Activated CD8-positive, alpha-beta memory T cell treated with anti-CD3 and anti-CD28 coated beads, Interleukin-2, amount 10 ng/mL, durations not matched to agents 7 days and 5 days (primary cell): ENCODE measurements around the gene WWOX. TPM values are rescaled to one million over a fixed set of nuclear protein-coding genes. Genes with fewer than 3 reads are reported as not detected.
A peak's percentile ranks its signal among the peaks of the same experiment; 100 is the strongest.

Experiments used
- ATAC-seq: fragments of 150-1000 bp; cut with Tn5 transposase; one replicate; pipeline ENCODE4 v1.10.0; 2021; ENCODE audit warnings: moderate library complexity
- CTCF ChIA-PET: fragments of 350-600 bp; sonication (Branson Sonifier 250); formaldehyde crosslinking; loops from one replicate; lab custom pipeline; 2021; ENCODE audit warnings: antibody characterized with exemption; lab: Charles Lee
- DNase-seq: peaks from one replicate; pipeline ENCODE4 v3.0.0-alpha.2; 2020
- H3K27ac Mint-ChIP-seq: one replicate; pipeline ENCODE4 v1.8.0; 2021; ENCODE audit warnings: mild to moderate bottlenecking, mixed read lengths
- H3K27me3 Mint-ChIP-seq: one replicate; pipeline ENCODE4 v1.8.0; 2021; ENCODE audit warnings: mixed read lengths
- H3K36me3 Mint-ChIP-seq: one replicate; pipeline ENCODE4 v1.8.0; 2021; ENCODE audit warnings: mild to moderate bottlenecking, mixed read lengths
- H3K4me1 Mint-ChIP-seq: one replicate; pipeline ENCODE4 v1.8.0; 2021; ENCODE audit warnings: mixed read lengths
- H3K4me3 Mint-ChIP-seq: one replicate; pipeline ENCODE4 v1.8.0; 2021; ENCODE audit warnings: mild to moderate bottlenecking, moderate library complexity, mixed read lengths
- H3K9me3 Mint-ChIP-seq: one replicate; pipeline ENCODE4 v1.8.0; 2022; ENCODE audit warnings: low read depth, mixed read lengths
- total RNA-seq, 2 experiments: library from RNA; stranded (reverse); gene quantifications; one replicate each; pipeline ENCODE4 v1.2.3, GENCODE V29; 2021

WWOX gene
- total RNA-seq, 2 experiments from 2014 or later: 25.2 to 38.8 TPM

DNA sequence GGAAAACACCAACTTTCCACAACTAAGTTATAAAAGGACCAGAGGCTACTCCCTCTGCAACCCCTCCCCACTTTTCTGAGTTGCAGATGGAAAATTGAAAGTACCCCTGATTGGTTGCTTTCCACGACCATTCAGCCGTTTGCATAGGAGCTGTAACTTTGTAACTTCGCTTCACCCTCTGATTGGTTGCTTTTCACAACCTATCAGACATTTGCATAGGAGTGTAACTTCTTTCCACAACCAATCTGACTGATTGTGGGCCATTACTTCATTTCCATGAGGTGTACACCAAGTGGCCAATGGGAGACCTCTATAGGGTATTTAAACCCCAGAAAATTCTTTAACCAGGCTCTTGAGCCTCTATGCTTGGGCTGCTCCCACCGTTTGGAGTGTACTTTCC is 644.1 kb downstream of the WWOX start:
- peaks cover 23% of the 10 kb centered on the region for H3K4me1 Mint-ChIP-seq

GRCh38 chr16:78744099-78744498 is 644.6 kb downstream of the WWOX start:
- DNase-seq (no peak), ATAC-seq (no peak)
- Mint-ChIP-seq H3K36me3 (peaks cover 15% of the 10 kb centered on the region), H3K27ac (no peak overlapping the region), H3K27me3 (peaks cover 2% of the 10 kb centered on the region), H3K4me3 (no peak overlapping the region), H3K9me3 (peaks cover 7% of the 10 kb centered on the region), H3K4me1 (peaks cover 26% of the 10 kb centered on the region)
- CTCF ChIA-PET: interaction anchor here (0.7 to 1.1 kb wide), 2 partner anchors 26 to 32 kb away, joined by 3 to 5 read pairs; no protein-coding TSS in a partner anchor

More for the DNA sequence above, 644.1 kb downstream of the WWOX start:
- peak overlapping the region; percentile 92 for H3K27ac Mint-ChIP-seq
- peaks cover 3% of the 10 kb centered on the region for H3K27me3 Mint-ChIP-seq
- CTCF ChIA-PET: interaction anchor here (1.1 kb wide), 1 partner anchor 27 kb away, joined by 3 read pairs; no protein-coding TSS in a partner anchor
- ATAC-seq (no peak), DNase-seq (no peak)
- peaks cover 15% of the 10 kb centered on the region for H3K36me3 Mint-ChIP-seq
- peaks cover 7% of the 10 kb centered on the region for H3K9me3 Mint-ChIP-seq
- peak overlapping the region; percentile 65 for H3K4me3 Mint-ChIP-seq

DNA sequence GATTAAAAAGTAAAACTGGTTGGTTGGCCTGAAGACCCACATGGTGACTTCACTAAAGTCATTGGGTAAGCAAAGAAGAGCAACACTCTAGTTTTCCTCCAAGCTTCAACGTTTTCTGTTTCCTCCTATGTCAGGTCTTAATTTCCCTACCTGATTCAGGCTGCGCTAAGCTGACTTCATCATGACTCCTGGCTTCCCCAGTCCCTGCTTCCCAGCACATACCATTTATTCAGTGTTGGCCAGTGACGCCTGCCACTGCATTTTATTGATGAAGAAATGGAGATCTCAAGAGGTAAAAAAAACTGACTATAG is 645.3 kb downstream of the WWOX start:
- DNase-seq: no peak
- Mint-ChIP-seq H3K4me1 (peaks cover 33% of the 10 kb centered on the region), H3K27ac (no peak overlapping the region), H3K27me3 (no peaks in the 10 kb centered on the region), H3K36me3 (peaks cover 15% of the 10 kb centered on the region), H3K9me3 (peaks cover 7% of the 10 kb centered on the region), H3K4me3 (no peak overlapping the region)
- ATAC-seq: no peak
- CTCF ChIA-PET: interaction anchor here (0.7 kb wide), 2 partner anchors 32 to 276 kb away, joined by 5 read pairs; no protein-coding TSS in a partner anchor

DNA sequence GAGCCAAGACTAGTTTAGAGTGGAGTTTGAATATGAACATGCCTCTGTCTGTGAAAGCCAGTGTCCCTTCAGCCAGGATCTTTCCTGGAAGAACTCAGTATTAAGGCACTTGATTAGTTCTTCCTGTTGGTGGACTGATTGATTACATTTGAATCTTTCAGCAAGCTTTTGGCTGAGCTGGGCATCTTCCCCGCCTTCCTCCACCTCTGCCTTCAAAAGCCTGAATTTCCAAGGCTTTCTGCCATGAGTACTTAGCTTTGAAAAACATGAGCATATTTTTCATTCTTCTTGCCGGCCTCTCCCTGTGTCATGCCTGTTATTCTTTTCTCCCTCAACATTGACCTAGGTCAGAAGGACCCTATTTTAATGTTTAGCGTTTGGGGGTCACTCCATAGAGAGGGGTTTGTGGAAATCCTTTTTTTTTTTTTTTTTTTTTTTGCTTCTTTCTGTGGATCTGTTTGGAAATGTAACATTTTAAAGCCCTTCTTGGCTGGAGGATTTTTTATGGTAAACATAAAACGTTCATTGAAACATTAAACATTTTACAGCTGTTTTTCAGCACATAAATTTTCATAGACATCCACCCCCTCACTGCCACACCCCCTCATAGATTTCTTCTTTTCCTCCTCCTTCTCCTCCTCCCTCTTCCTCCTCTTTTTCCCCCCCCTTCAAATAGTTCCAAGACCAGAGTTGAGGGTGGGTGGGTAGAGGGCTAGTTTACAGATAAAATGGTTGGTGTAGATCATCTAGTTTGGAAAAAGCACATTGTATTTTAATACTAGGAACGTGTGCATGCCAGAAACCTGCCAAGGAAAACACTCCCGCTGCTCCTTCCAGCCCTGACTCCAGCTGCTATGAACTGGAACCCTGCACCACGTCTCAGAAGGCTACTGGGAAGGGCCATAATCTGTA is 645.9 kb downstream of the WWOX start:
- H3K4me1 Mint-ChIP-seq: peaks cover 39% of the 10 kb centered on the region
- ATAC-seq: no peak
- H3K9me3 Mint-ChIP-seq: peaks cover 7% of the 10 kb centered on the region
- no peak for DNase-seq
- no peaks in the 10 kb centered on the region for H3K27me3 Mint-ChIP-seq
- H3K27ac Mint-ChIP-seq: no peak overlapping the region
- H3K36me3 Mint-ChIP-seq: peaks cover 15% of the 10 kb centered on the region
- no peak overlapping the region for H3K4me3 Mint-ChIP-seq
- CTCF ChIA-PET: interaction anchor here (0.6 to 0.7 kb wide), 2 partner anchors 275 to 586 kb away, joined by 3 to 5 read pairs; no protein-coding TSS in a partner anchor

- H3K9me3 Mint-ChIP-seq: peaks cover 7% of the 10 kb centered on the region
- CTCF ChIA-PET: no interaction called here
Measured at GRCh38 chr16:78746718-78747117, 647.3 kb downstream of the WWOX start.

GRCh38 chr16:78748220-78748929 is 648.9 kb downstream of the WWOX start:
- no peak overlapping the region for H3K4me3 Mint-ChIP-seq
- no peak for DNase-seq

More at GRCh38 chr16:78746718-78747117, 647.3 kb downstream of the WWOX start:
- Mint-ChIP-seq H3K36me3 (peaks cover 15% of the 10 kb centered on the region), H3K27ac (no peak overlapping the region), H3K4me3 (no peak overlapping the region), H3K4me1 (peaks cover 45% of the 10 kb centered on the region), H3K27me3 (peaks cover 3% of the 10 kb centered on the region)
- DNase-seq (no peak), ATAC-seq (no peak)

DNA sequence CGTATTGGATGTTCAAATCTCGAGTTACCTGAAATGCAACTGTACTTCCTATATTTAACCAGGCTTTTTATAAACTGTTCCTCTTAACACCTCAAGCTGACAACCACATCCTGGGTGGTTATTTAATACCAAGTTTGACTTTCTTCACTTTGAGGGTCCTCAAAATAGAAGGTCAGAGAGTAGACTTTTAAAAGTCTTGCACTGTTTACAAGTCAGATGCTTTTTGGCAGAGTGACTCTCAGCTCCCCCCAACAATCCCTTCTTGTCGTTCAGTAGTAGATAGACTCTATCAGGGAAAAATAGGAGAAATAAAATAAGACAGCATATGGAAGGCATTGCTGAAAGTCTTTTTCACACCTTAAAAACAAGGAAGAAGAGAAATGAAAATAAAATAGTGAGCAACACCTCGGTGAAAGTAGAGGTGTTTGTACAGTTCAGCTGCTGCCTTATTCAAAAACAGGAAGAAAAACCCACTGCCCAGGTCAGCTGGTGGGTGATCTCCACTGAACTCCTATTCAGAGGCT is 650.4 kb downstream of the WWOX start:
- peaks cover 3% of the 10 kb centered on the region for H3K27me3 Mint-ChIP-seq
- peaks cover 14% of the 10 kb centered on the region for H3K36me3 Mint-ChIP-seq
- CTCF ChIA-PET: interaction anchor here (0.9 to 1.5 kb wide), 4 partner anchors 19 to 43 kb away, joined by 3 to 5 read pairs (median 4); no protein-coding TSS in a partner anchor
- peak overlapping the region; percentile 38 for H3K4me3 Mint-ChIP-seq
- DNase-seq: no peak
- ATAC-seq: peak; percentile 55
- peaks cover 7% of the 10 kb centered on the region for H3K9me3 Mint-ChIP-seq
- peaks cover 22% of the 10 kb centered on the region for H3K4me1 Mint-ChIP-seq
- H3K27ac Mint-ChIP-seq: peak overlapping the region; percentile 79

More at GRCh38 chr16:78748220-78748929, 648.9 kb downstream of the WWOX start:
- CTCF ChIA-PET: interaction anchor here (1.1 to 1.4 kb wide), 2 partner anchors 22 to 43 kb away, joined by 3 to 5 read pairs; no protein-coding TSS in a partner anchor
- peaks cover 14% of the 10 kb centered on the region for H3K36me3 Mint-ChIP-seq
- no peak for ATAC-seq
- peaks cover 7% of the 10 kb centered on the region for H3K9me3 Mint-ChIP-seq
- peaks cover 3% of the 10 kb centered on the region for H3K27me3 Mint-ChIP-seq
- no peak overlapping the region for H3K27ac Mint-ChIP-seq
- peaks cover 30% of the 10 kb centered on the region for H3K4me1 Mint-ChIP-seq

GRCh38 chr16:78750611-78751010 is 651.2 kb downstream of the WWOX start:
- CTCF ChIA-PET: interaction anchor here (0.9 to 1.5 kb wide), 2 partner anchors 18 to 27 kb away, joined by 3 to 4 read pairs; no protein-coding TSS in a partner anchor

GRCh38 chr16:78751601-78752000 is 652.1 kb downstream of the WWOX start:
- CTCF ChIA-PET: no interaction called here
- no peak for DNase-seq
- Mint-ChIP-seq H3K36me3 (peaks cover 8% of the 10 kb centered on the region), H3K9me3 (peaks cover 5% of the 10 kb centered on the region), H3K4me1 (peaks cover 22% of the 10 kb centered on the region), H3K27ac (no peak overlapping the region), H3K4me3 (no peak overlapping the region), H3K27me3 (peaks cover 6% of the 10 kb centered on the region)
- ATAC-seq: no peak

More at GRCh38 chr16:78750611-78751010, 651.2 kb downstream of the WWOX start:
- Mint-ChIP-seq H3K27ac (no peak overlapping the region), H3K9me3 (peaks cover 7% of the 10 kb centered on the region), H3K27me3 (peaks cover 3% of the 10 kb centered on the region), H3K4me3 (no peak overlapping the region), H3K4me1 (peaks cover 22% of the 10 kb centered on the region), H3K36me3 (peaks cover 14% of the 10 kb centered on the region)
- DNase-seq (no peak), ATAC-seq (no peak)

- CTCF ChIA-PET: no interaction called here
- H3K4me3 Mint-ChIP-seq: no peak overlapping the region
- H3K27me3 Mint-ChIP-seq: peaks cover 10% of the 10 kb centered on the region
- ATAC-seq (no peak), DNase-seq (no peak)
- no peak overlapping the region for H3K27ac Mint-ChIP-seq
- H3K9me3 Mint-ChIP-seq: no peaks in the 10 kb centered on the region
- H3K36me3 Mint-ChIP-seq: no peaks in the 10 kb centered on the region
- H3K4me1 Mint-ChIP-seq: peaks cover 13% of the 10 kb centered on the region
Measured at GRCh38 chr16:78754713-78755112, 655.3 kb downstream of the WWOX start.

- CTCF ChIA-PET: no interaction called here
- Mint-ChIP-seq H3K4me3 (no peak overlapping the region), H3K36me3 (no peaks in the 10 kb centered on the region), H3K27ac (no peak overlapping the region), H3K9me3 (no peaks in the 10 kb centered on the region), H3K27me3 (peaks cover 10% of the 10 kb centered on the region), H3K4me1 (peaks cover 1% of the 10 kb centered on the region)
- ATAC-seq (no peak), DNase-seq (no peak)
Measured at GRCh38 chr16:78755751-78756661, 656.6 kb downstream of the WWOX start.

GRCh38 chr16:78759596-78759995 is 660.1 kb downstream of the WWOX start:
- Mint-ChIP-seq H3K9me3 (no peaks in the 10 kb centered on the region), H3K27me3 (peaks cover 7% of the 10 kb centered on the region), H3K36me3 (no peaks in the 10 kb centered on the region), H3K4me3 (no peak overlapping the region), H3K4me1 (no peaks in the 10 kb centered on the region), H3K27ac (no peak overlapping the region)
- CTCF ChIA-PET: no interaction called here
- no peak for ATAC-seq
- no peak for DNase-seq
